Fibroblast of skin of scalp (primary cell): ENCODE measurements around the gene PRMT2. TPM values are rescaled to one million over a fixed set of nuclear protein-coding genes. Genes with fewer than 3 reads are reported as not detected.

Experiments used
- DNase-seq: peaks from one replicate; pipeline ENCODE4 v3.0.0-alpha.2; 2013
- polyA plus RNA-seq, 2 experiments: library from polyadenylated mRNA; unstranded; fragments of 120-200 nt; gene quantifications; one replicate each; pipeline ENCODE4 v1.2.1, GENCODE V29; 2013; ENCODE audit not compliant: insufficient read length in 2 of 2

The PRMT2 gene
- polyA plus RNA-seq (2013, experiment 1 of 2; ENCODE audit: insufficient read length) = 116 TPM
- 112 TPM for polyA plus RNA-seq (2013, experiment 2 of 2; ENCODE audit: insufficient read length)

DNA sequence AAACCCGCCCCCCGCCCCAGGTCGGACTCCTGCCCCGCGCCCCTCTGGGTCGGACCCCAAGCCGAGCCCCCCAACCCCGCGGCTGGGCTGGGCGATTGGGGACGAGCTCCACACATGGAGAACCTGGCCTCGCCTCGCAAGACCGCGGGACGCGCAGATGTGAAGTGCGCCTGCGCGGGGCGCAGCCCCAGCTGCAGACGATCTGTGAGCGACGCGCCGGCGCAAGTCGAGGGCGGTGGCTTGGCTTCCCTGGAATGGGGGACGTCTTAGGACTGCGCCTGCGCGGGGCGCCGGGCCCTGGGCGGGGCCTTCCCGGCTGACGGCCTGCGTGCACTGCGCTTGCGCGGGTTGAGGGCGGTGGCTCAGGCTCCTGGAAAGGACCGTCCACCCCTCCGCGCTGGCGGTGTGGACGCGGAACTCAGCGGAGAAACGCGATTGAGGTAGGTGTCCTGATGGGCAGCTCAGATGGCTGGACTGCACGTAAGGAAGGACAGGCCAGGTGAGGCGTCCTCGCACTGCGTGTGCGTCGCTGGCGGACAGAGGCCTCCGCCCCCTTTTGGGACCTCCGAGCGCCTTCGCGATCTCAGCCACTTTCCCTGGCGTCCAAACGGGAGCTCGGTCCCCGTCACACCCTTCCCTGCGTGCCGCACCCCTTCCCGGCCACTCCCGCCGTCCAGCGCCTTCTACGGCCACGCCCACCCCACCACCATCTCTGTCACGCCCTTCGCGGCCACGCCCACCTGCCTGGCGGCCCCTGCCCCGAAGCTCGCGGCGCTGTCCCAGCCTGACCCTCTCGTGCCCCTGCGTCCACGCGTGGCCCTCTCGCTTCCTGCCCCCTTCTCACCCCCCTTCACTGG is at the start of gene PRMT2:
TSS of gene PRMT2 (plus strand) at position 351 of the 857 bp plus-strand sequence. CDS start 1,278 bp downstream, outside the sequence.
- DNase-seq = peak; percentile 97

GRCh38 chr21:46594276-46594675 is 41.2 kb upstream of the PRMT2 start:
- no peak for DNase-seq

GRCh38 chr21:46596201-46596600 is 39.3 kb upstream of the PRMT2 start:
- DNase-seq = no peak

DNA sequence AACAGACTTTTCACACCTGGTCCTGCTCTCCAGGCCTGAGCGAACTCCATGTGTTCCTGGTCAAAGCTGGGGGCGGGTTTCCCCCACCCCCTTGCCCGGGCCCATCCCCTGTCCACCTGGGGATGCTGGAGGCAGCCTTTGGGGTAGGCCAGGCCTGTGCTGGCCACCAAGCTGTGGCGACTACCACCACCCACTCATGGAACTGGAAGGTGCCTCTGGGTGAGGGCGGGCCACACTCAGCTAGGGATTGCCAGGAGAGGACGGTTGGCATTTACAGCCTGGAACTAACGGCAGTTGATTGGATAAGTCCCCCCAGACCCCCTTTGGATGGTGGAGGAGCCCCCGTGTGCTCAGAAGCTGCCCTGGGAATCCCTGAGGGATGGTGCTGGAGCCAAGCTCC is 38.4 kb upstream of the PRMT2 start:
- DNase-seq = no peak

DNA sequence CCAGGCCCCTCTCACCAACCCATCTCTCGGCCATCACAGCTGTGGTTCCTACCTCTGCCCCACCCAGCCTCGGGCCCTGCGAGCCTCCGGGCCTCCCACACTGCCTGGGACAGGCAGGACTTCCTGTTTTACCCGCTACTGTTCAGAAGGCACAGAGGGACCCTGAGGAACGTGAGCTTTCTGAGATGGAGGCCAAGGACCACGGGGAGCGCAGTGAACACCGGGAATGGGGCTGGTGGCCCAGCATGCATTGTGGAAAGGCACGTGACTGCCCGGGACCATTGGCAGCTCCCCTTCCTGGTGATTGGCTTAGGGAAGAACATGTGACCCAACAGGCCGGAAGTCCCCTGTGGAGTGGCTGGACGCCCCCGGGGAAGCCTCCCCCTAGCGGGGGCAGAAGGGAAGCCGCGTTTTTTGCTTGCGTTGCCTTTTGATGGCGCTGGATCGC is 37.6 kb upstream of the PRMT2 start:
- no peak for DNase-seq

- peak; percentile 86 for DNase-seq
These were observed 36.6 kb upstream of the PRMT2 start for GRCh38 chr21:46598581-46599572.

DNA sequence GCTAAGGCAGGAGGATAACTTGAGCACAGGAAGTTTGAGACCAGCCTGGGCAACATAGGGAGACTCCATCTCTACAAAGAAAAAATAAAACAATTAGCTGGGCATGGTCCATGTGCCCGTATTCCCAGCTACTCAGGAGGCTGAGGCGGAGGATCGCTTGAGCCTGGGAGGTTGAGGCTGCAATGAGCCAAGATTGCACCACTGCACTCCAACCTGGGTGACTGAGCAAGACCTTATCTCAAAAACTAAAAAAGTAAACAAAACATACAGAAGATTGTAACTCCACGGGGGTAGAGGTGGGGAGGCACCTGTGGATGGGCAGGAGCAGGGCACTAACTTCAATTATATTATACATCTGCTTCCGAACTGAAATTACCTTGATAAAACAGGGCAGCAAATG is 35.2 kb upstream of the PRMT2 start:
- DNase-seq = no peak

DNA sequence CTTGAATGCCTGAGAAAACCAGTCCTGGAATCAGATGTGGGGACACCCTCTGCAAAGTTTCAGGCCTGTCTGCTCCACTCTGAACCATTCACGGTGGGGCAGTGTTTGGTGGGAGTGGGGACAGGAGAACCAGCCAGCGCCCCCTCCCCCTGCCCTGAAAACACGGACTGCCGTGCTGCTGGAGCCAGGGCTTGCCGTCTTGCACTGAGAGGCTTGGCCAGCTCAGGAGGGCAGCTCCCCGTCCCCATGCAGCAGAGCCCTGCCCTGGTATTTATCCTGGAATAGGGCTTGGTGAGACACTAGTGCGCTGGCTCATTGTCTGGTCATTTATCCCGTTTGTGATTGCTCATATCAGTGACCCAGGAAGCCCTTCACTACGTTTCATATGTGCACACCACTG is 34.5 kb upstream of the PRMT2 start:
- no peak for DNase-seq

DNA sequence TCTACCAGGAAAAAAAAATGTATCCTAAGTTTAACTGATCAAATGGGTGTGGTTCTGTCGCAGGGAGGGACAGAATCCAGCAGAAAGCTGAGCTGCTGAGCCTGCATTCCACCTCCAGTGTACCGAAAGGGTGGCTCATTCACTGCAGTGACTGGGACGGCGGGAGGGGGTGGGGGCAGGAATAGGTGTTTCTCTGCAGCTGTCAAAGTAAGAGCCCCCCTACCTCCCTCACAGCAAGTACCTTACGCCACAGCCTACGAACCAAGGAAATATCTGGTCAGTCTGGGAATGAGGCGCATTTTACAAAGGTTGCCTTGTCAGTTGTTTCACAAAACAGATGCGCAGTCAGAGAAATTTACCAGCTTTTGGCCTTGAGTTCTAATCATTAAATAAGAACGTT is 32.2 kb upstream of the PRMT2 start:
- peak; percentile 21 for DNase-seq

GRCh38 chr21:46604329-46604974 is 31.0 kb upstream of the PRMT2 start:
- no peak for DNase-seq

GRCh38 chr21:46604975-46605766 is 30.3 kb upstream of the PRMT2 start, which contains the start of gene S100B:
TSS of gene S100B (minus strand) at chr21:46605082. CDS start at chr21:46602415, 2,667 bp downstream.
- no peak for DNase-seq

DNA sequence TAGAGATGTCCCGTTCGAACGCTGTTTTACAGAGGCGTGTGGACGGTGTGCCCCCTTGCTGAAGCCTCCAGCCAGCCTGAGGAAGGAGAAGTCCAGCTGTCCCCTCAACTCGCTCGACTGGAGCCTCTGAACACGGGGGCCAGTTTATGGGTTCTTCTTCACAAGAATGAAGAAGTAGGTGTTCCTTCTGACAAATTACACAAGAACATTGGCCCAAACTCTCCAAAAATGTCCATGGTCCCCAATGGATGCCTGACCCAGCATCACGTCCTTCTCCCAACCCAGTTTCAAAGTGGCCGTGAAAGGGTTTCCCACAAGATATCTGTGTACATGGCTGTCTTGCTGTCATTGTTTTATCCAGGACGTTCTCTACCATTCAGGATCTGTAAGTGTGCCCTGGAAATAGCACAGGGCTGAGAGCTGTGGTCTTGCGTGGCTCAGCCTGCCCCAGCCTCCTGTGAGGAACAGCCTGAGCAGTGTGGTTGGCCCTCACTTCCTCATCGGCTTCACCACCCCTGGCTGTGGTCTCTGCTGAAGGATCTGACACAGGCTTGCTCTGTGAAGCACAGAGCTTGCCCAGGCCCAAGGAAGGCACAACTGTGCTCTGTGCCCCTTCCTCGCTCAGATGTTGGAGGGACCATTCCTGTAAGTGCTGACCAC is 29.6 kb upstream of the PRMT2 start:
- DNase-seq = no peak

GRCh38 chr21:46606427-46606813 is 29.1 kb upstream of the PRMT2 start:
- DNase-seq = no peak

DNA sequence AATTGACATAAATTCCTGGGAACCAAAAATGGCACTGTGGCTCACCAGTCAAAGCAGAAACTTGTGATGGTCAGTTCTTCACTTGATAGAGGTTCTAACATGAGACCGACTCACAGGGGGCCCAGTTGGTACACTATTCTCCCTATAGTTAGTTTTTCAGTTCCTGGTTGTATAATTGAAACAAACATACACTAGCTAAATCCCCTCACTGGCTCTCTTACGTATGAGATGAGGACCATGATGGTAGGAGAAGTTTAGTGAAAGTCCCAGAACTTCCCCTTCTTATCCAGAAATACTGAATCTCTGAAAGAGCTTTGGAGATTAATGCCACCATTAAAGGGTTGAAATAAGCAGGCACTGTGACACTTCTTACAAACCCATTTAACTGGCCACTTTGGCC is 27.8 kb upstream of the PRMT2 start:
- no peak for DNase-seq

- no peak for DNase-seq
These were observed 26.8 kb upstream of the PRMT2 start for GRCh38 chr21:46608672-46609111.

- no peak for DNase-seq
These were observed 25.3 kb upstream of the PRMT2 start for GRCh38 chr21:46610018-46610701.

DNA sequence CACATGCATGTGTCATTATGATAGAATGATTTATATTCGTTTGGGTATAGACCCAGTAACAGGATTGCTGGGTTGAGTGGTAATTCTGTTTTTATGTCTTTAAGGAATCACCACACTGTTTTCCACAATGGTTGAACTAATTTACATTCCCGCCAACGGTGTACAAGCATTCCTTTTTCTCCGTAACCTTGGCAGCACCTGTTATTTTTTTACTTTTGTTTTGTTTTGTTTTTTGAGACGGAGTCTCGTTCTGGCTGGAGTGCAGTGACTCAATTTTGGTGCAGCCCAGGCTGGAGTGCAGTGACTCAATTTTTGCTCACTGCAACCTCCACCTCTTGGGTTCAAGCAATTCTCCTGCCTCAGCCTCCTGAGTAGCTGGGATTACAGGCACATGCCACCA is 22.1 kb upstream of the PRMT2 start:
- no peak for DNase-seq

- DNase-seq = no peak
These were observed 19.4 kb upstream of the PRMT2 start for GRCh38 chr21:46616050-46616449.

DNA sequence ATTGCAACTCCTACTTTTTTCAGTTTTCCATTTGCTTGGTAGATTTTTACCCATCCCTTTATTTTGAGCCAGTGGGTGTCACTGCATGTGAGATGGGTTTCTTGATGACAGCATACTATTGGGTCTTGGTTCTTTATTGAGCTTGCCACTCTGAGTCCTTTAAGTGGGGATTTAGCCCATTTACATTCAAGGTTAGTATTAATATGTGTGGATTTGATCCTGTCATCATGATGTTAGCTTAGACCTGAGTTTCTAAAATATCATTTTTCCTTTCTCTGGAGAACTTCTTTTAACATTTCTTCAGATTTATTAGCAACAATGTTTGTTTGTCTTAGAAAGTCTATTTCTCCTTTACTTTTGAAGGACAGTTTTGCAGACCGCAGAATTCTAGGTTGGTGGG is 18.8 kb upstream of the PRMT2 start:
- DNase-seq = no peak
